Fibroblast of lung (primary cell): ENCODE data around the gene NUP107. TPM values are rescaled to one million over a fixed set of nuclear protein-coding genes. Genes with fewer than 3 reads are reported as not detected.
A peak's percentile ranks its signal among the peaks of the same experiment; 100 is the strongest.

Experiments
- DNase-seq, 2 donors: peaks; one replicate each; pipeline versions ENCODE4 v3.0.0 to v3.0.0-alpha.2; 2010; ENCODE audit warnings: low read depth in 2 of 2
- H2AFZ ChIP-seq: 2 replicates; pipeline ENCODE4 v1.5.1; 2012; ENCODE audit warnings: low read length, control low read depth, inconsistent platforms
- H3K27ac ChIP-seq: 2 replicates; pipeline ENCODE4 v1.5.1; 2011; ENCODE audit warnings: low read length, control low read depth; ENCODE audit not compliant: insufficient read depth
- H3K27me3 ChIP-seq: 2 replicates; pipeline ENCODE4 v1.5.1; 2011; ENCODE audit warnings: mild to moderate bottlenecking, low read length; ENCODE audit not compliant: control insufficient read depth, insufficient read depth
- H3K36me3 ChIP-seq: 2 replicates; pipeline ENCODE4 v1.5.1; 2011; ENCODE audit warnings: low read length; ENCODE audit not compliant: control insufficient read depth, insufficient read depth
- H3K4me1 ChIP-seq: 2 replicates; pipeline ENCODE4 v1.5.1; 2011; ENCODE audit warnings: low read length; ENCODE audit not compliant: control insufficient read depth, insufficient read depth; ENCODE audit errors: extremely low read depth
- H3K4me2 ChIP-seq: 2 replicates; pipeline ENCODE4 v1.5.1; 2011; ENCODE audit warnings: low read length, control low read depth; ENCODE audit not compliant: insufficient read depth; ENCODE audit errors: extremely low read depth
- H3K4me3 ChIP-seq, 4 experiments: fragments of 200-600 bp in 1 of 4; sonication (generic) in 1 of 4; replicated peaks in 1 of 4; 2 replicates each; pipeline ENCODE4 v1.5.1; 2011 to 2016; ENCODE audit warnings: low read length in 4 of 4, low read depth in 3 of 4, mild to moderate bottlenecking in 3 of 4, control low read depth in 2 of 4, inconsistent platforms in 1 of 4, mixed read lengths in 1 of 4; ENCODE audit not compliant: insufficient read depth in 1 of 4; ENCODE audit errors: control extremely low read depth in 1 of 4
- H3K79me2 ChIP-seq: 2 replicates; pipeline ENCODE4 v1.5.1; 2012; ENCODE audit warnings: mild to moderate bottlenecking, low read length, inconsistent platforms; ENCODE audit not compliant: control insufficient read depth, insufficient read depth
- H3K9ac ChIP-seq: 2 replicates; pipeline ENCODE4 v1.5.1; 2011; ENCODE audit warnings: mild to moderate bottlenecking, low read length, control low read depth; ENCODE audit not compliant: insufficient read depth
- H3K9me3 ChIP-seq: 2 replicates; pipeline ENCODE4 v1.5.1; 2012; ENCODE audit warnings: low read depth, low read length; ENCODE audit not compliant: control insufficient read depth, insufficient read depth
- H4K20me1 ChIP-seq: 2 replicates; pipeline ENCODE4 v1.5.1; 2011; ENCODE audit warnings: low read length; ENCODE audit not compliant: control insufficient read depth, insufficient read depth; ENCODE audit errors: extremely low read depth
- EZH2 ChIP-seq: IDR thresholded peaks from 2 replicates; pipeline ENCODE4 v1.5.1; 2012; ENCODE audit warnings: low read length, control low read depth, mild to moderate bottlenecking; ENCODE audit errors: missing control alignments
- polyA plus RNA-seq, 2 donors: library from polyadenylated mRNA; depleted of rRNA in 1 of 2; stranded (reverse) in 1 of 2; unstranded in 1 of 2; fragments of >200 nt; gene quantifications; 2 replicates each; pipeline ENCODE4 v1.2.1, GENCODE V29; 2011 to 2012; ENCODE audit warnings: missing spikeins in 1 of 2
- total RNA-seq: library from RNA; depleted of rRNA; stranded (reverse); fragments of >200 nt; gene quantifications from 2 replicates; pipeline ENCODE4 v1.2.1, GENCODE V29; 2014
- TF ChIP-seq, protein P1 (sequence below), 2 donors: IDR thresholded peaks in 1 of 2; conservative IDR thresholded peaks in 1 of 2; 1 replicate in 1 of 2; 2 replicates in 1 of 2; pipeline ENCODE4 v1.5.1; 2011 to 2012; ENCODE audit warnings: low read length in 2 of 2, control low read depth in 1 of 2, inconsistent platforms in 1 of 2, low read depth in 1 of 2, mild to moderate bottlenecking in 1 of 2

The NUP107 gene
- total and polyA plus RNA-seq, 2 donors (not counting 1 experiment from before 2014, with no cell fraction given), result 24.6 to 37.7 TPM

DNA sequence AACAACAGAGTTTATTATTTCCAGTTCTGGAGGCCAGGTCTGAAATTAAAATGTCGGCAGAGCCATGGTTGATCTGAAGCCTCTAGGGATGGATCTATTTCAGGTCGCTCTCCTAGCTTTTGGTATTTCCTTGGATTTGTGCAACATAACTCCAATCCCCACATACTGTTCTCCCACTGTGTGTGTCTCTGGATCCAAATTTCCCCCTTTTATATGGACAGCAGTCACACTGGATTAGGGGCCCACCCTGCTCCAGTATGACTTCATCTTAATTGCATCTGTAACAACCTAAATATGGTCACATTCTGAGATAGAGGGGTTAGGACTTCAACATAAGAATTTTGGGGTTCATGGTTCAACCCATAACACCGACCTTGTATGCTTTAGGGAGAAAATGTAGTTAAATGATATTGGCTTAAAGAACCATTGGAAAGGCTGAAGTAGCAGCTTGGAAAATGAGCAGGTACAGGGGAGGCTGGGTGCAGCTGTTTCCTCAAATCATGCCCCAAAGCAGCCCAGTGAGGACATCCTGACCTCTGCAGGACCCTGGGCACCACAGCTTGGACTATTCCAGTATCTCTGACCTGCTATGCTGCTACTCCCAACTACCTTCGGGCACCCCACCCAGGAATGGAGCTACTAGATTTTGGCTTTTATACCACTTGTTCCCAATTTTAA lies 107.3 kb downstream of the NUP107 start:
- Histone ChIP-seq H3K27me3 (no peaks in the 10 kb centered on the region), H3K36me3 (no peaks in the 10 kb centered on the region), H3K27ac (no peak overlapping the region), H3K4me1 (no peaks in the 10 kb centered on the region), H4K20me1 (no peaks in the 10 kb centered on the region), H2AFZ (no peak overlapping the region), H3K9me3 (no peaks in the 10 kb centered on the region), H3K4me2 (no peak overlapping the region), H3K9ac (no peak overlapping the region), H3K4me3 (no peak overlapping the region), H3K79me2 (no peaks in the 10 kb centered on the region)
- DNase-seq, result no peak
- no peak for TF ChIP-seq EZH2
- TF ChIP-seq, protein P1, sequence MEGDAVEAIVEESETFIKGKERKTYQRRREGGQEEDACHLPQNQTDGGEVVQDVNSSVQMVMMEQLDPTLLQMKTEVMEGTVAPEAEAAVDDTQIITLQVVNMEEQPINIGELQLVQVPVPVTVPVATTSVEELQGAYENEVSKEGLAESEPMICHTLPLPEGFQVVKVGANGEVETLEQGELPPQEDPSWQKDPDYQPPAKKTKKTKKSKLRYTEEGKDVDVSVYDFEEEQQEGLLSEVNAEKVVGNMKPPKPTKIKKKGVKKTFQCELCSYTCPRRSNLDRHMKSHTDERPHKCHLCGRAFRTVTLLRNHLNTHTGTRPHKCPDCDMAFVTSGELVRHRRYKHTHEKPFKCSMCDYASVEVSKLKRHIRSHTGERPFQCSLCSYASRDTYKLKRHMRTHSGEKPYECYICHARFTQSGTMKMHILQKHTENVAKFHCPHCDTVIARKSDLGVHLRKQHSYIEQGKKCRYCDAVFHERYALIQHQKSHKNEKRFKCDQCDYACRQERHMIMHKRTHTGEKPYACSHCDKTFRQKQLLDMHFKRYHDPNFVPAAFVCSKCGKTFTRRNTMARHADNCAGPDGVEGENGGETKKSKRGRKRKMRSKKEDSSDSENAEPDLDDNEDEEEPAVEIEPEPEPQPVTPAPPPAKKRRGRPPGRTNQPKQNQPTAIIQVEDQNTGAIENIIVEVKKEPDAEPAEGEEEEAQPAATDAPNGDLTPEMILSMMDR (conservative IDR thresholded peaks at IDR 0.05 in 1 of 2, IDR thresholded peaks at IDR 0.05 in 1 of 2; ENCODE audit: low read depth in 1 of 2, low read length in 2 of 2), result no peak

GRCh38 chr12:68794653-68795251 lies 108.0 kb downstream of the NUP107 start:
- no peak overlapping the region for H3K9ac ChIP-seq
- H2AFZ ChIP-seq, result no peak overlapping the region
- no peaks in the 10 kb centered on the region for H3K27me3 ChIP-seq
- no peaks in the 10 kb centered on the region for H3K36me3 ChIP-seq
- TF ChIP-seq, protein P1 (conservative IDR thresholded peaks at IDR 0.05 in 1 of 2, IDR thresholded peaks at IDR 0.05 in 1 of 2; ENCODE audit: low read depth in 1 of 2, low read length in 2 of 2), result no peak
- TF ChIP-seq EZH2, result no peak
- H4K20me1 ChIP-seq, result no peaks in the 10 kb centered on the region
- H3K27ac ChIP-seq, result no peak overlapping the region
- H3K9me3 ChIP-seq, result no peaks in the 10 kb centered on the region
- H3K4me1 ChIP-seq, result no peaks in the 10 kb centered on the region
- H3K4me3 ChIP-seq, result no peak overlapping the region
- no peaks in the 10 kb centered on the region for H3K79me2 ChIP-seq
- peak; percentile 28 to 79 for DNase-seq
- H3K4me2 ChIP-seq, result no peak overlapping the region

Other genes starting within 250 kb of the NUP107 start
- gene RAP1B, start 76.1 kb upstream of the NUP107 start, total RNA-seq, result 121 and 194 TPM in 2 replicates
- gene RAP1B, start 76.1 kb upstream of the NUP107 start, polyA plus RNA-seq, result 293 and 383 TPM in 2 replicates
- gene SLC35E3, start 59.2 kb downstream of the NUP107 start, total RNA-seq, result 3.6 and 4.1 TPM in 2 replicates
- gene SLC35E3, start 59.2 kb downstream of the NUP107 start, polyA plus RNA-seq, result 10.8 and 11.1 TPM in 2 replicates
- gene MDM2, start 121.2 kb downstream of the NUP107 start, total RNA-seq, result 233 and 240 TPM in 2 replicates
- gene MDM2, start 121.2 kb downstream of the NUP107 start, polyA plus RNA-seq, result 46.3 and 46.6 TPM in 2 replicates
- gene CPM, start 246.2 kb downstream of the NUP107 start, total RNA-seq, result 23.5 and 29.8 TPM in 2 replicates
- gene CPM, start 246.2 kb downstream of the NUP107 start, polyA plus RNA-seq, result 5.3 and 19.4 TPM in 2 replicates